Measurements from ENCODE around the gene FLG.
A peak's percentile ranks its signal among the peaks of the same experiment; 100 is the strongest.
"Not testable (repeated sequence)": the region's sequence is repeated elsewhere in the genome, so short reads cannot be mapped to it uniquely, and the experiment has no call there.

FLG gene

GRCh38 chr1:152325111-152325510 is at the start of gene FLG:
TSS of gene FLG (minus strand) at chr1:152325239. CDS start at chr1:152315456, 9,783 bp downstream.
- no peak for DNase-seq

GRCh38 chr1:152374451-152374850 is 49.4 kb upstream of the FLG start:
- no peak for DNase-seq

- DNase-seq = no peak
These were observed 47.6 kb upstream of the FLG start for GRCh38 chr1:152372672-152373071.

GRCh38 chr1:152367436-152367835 is 42.4 kb upstream of the FLG start:
- DNase-seq = no peak

GRCh38 chr1:152359906-152360305 is 34.9 kb upstream of the FLG start, which contains the start of gene FLG2:
TSS of gene FLG2 (minus strand) at chr1:152360006. CDS start at chr1:152358884, 1,122 bp downstream.
- no peak for DNase-seq

- DNase-seq = no peak
These were observed 31.7 kb upstream of the FLG start for GRCh38 chr1:152356736-152357135.

- DNase-seq = no peak
These were observed 24.6 kb upstream of the FLG start for GRCh38 chr1:152349611-152350010.

- peak; percentile 8 for DNase-seq
These were observed 23.4 kb upstream of the FLG start for GRCh38 chr1:152348447-152348846.

- peak; percentile 75 for DNase-seq
These were observed 22.2 kb upstream of the FLG start for GRCh38 chr1:152347116-152347728.

- DNase-seq = no peak
These were observed 19.4 kb upstream of the FLG start for GRCh38 chr1:152344438-152344837.

GRCh38 chr1:152343006-152343405 is 18.0 kb upstream of the FLG start:
- no peak for DNase-seq

GRCh38 chr1:152335399-152335798 is 10.4 kb upstream of the FLG start:
- DNase-seq = no peak

GRCh38 chr1:152328801-152329391 is 3.9 kb upstream of the FLG start:
- no peak for DNase-seq

- DNase-seq = no peak
These were observed 11.1 kb downstream of the FLG start for GRCh38 chr1:152313970-152314369.

- DNase-seq = no peak
These were observed 11.7 kb downstream of the FLG start for GRCh38 chr1:152313319-152313801.

- not testable (repeated sequence) for DNase-seq
These were observed 12.9 kb downstream of the FLG start for GRCh38 chr1:152312169-152312568.

- no peak for DNase-seq
These were observed 15.1 kb downstream of the FLG start for GRCh38 chr1:152309955-152310354.

GRCh38 chr1:152309320-152309901 is 15.6 kb downstream of the FLG start:
- DNase-seq = not testable (repeated sequence)

- not testable (repeated sequence) for DNase-seq
These were observed 16.3 kb downstream of the FLG start for GRCh38 chr1:152308758-152309157.

GRCh38 chr1:152307970-152308369 is 17.1 kb downstream of the FLG start:
- DNase-seq = not testable (repeated sequence)

- not testable (repeated sequence) for DNase-seq
These were observed 18.9 kb downstream of the FLG start for GRCh38 chr1:152306123-152306522.

- not testable (repeated sequence) for DNase-seq
These were observed 20.3 kb downstream of the FLG start for GRCh38 chr1:152304773-152305172.

GRCh38 chr1:152303139-152303872 is 21.7 kb downstream of the FLG start:
- not testable (repeated sequence) for DNase-seq

Data from activated CD4-positive, alpha-beta T cell treated with anti-CD3 and anti-CD28 coated beads, Interleukin-10, Interleukin-2, amounts not matched to agents 100 ng/mL and 50 ng/mL, durations not matched to agents 16 hours and 8 hours (primary cell).